Mesendoderm (in vitro differentiated cells): ENCODE measurements around the gene PAX6.

Experiments
- DNase-seq: peaks from one replicate; pipeline ENCODE4 v3.0.0; 2013
- H2AK5ac ChIP-seq: 2 replicates; pipeline ENCODE4 v1.6.1; 2013; ENCODE audit warnings: low read length, inconsistent platforms
- H2BK120ac ChIP-seq: 2 replicates; pipeline ENCODE4 v1.6.1; 2013; ENCODE audit warnings: low read depth, mild to moderate bottlenecking, low read length, moderate library complexity, mixed read lengths
- H2BK15ac ChIP-seq: replicated peaks from 2 replicates; pipeline ENCODE4 v1.6.1; 2013; ENCODE audit warnings: low read depth, mild to moderate bottlenecking, moderate library complexity
- H2BK5ac ChIP-seq: 2 replicates; pipeline ENCODE4 v1.6.1; 2013; ENCODE audit warnings: low read length, inconsistent platforms
- H3K18ac ChIP-seq: 2 replicates; pipeline ENCODE4 v1.6.1; 2013; ENCODE audit warnings: mild to moderate bottlenecking, low read length, mixed read lengths
- H3K23ac ChIP-seq: one replicate; pipeline ENCODE4 v1.6.1; 2013; ENCODE audit warnings: low read length
- H3K27ac ChIP-seq: 2 replicates; pipeline ENCODE4 v1.5.1; 2013; ENCODE audit warnings: low read depth, mild to moderate bottlenecking, inconsistent platforms, low read length, moderate library complexity
- H3K27me3 ChIP-seq: 2 replicates; pipeline ENCODE4 v1.6.1; 2013; ENCODE audit warnings: low read length, control low read depth, mild to moderate bottlenecking, inconsistent platforms; ENCODE audit not compliant: insufficient read depth, poor library complexity
- H3K36me3 ChIP-seq: 2 replicates; pipeline ENCODE4 v1.6.1; 2013; ENCODE audit warnings: low read length, inconsistent platforms; ENCODE audit not compliant: control insufficient read depth, insufficient read depth
- H3K4ac ChIP-seq: one replicate; pipeline ENCODE4 v1.6.1; 2013; ENCODE audit warnings: low read depth, mild to moderate bottlenecking, low read length, moderate library complexity
- H3K4me1 ChIP-seq: 2 replicates; pipeline ENCODE4 v1.6.1; 2013; ENCODE audit warnings: low read depth, low read length, inconsistent platforms; ENCODE audit not compliant: control insufficient read depth
- H3K4me2 ChIP-seq: 2 replicates; pipeline ENCODE4 v1.6.1; 2013; ENCODE audit warnings: low read length
- H3K4me3 ChIP-seq: 2 replicates; pipeline ENCODE4 v1.5.1; 2013; ENCODE audit warnings: mild to moderate bottlenecking, low read length
- H3K56ac ChIP-seq: one replicate; pipeline ENCODE4 v1.6.1; 2013; ENCODE audit warnings: low read length
- H3K79me1 ChIP-seq: 2 replicates; pipeline ENCODE4 v1.6.1; 2013; ENCODE audit warnings: low read length, inconsistent platforms
- H3K79me2 ChIP-seq: 2 replicates; pipeline ENCODE4 v1.6.1; 2013; ENCODE audit warnings: mild to moderate bottlenecking, low read length; ENCODE audit not compliant: control insufficient read depth, insufficient read depth
- H3K9ac ChIP-seq: 2 replicates; pipeline ENCODE4 v1.6.1; 2013; ENCODE audit warnings: low read length, inconsistent platforms
- H4K5ac ChIP-seq: one replicate; pipeline ENCODE4 v1.6.1; 2013; ENCODE audit warnings: low read length
- H4K8ac ChIP-seq: one replicate; pipeline ENCODE4 v1.6.1; 2013; ENCODE audit warnings: low read depth, mild to moderate bottlenecking, control low read depth, low read length, moderate library complexity
- WGBS: extraction: QIAGEN DNeasy Blood & Tissue Kit; methylation state at CpG from one replicate; pipeline ENCODE4 v1.1.7; 2013; ENCODE audit warnings: low lambda C conversion rate, missing lambda C conversion rate; ENCODE audit not compliant: insufficient coverage; ENCODE audit errors: extremely low coverage; 5-methylcytosine and 5-hydroxymethylcytosine counted together

PAX6 gene

GRCh38 chr11:31812383-31813381 lies 1.6 kb upstream of the PAX6 start:
- Histone ChIP-seq H3K79me1 (no peaks in the 10 kb centered on the region), H2AK5ac (no peak overlapping the region), H3K79me2 (no peaks in the 10 kb centered on the region), H2BK15ac (no peak overlapping the region), H4K5ac (no peak overlapping the region), H3K18ac (peak overlapping the region; percentile 12), H2BK120ac (no peak overlapping the region), H3K23ac (peak overlapping the region; percentile 71), H3K9ac (peak overlapping the region; percentile 2), H3K27me3 (peaks cover 78% of the 10 kb centered on the region), H3K27ac (no peak overlapping the region), H3K4me2 (peak overlapping the region; percentile 69), H3K4me3 (no peak overlapping the region), H2BK5ac (no peak overlapping the region), H4K8ac (no peak overlapping the region), H3K36me3 (no peaks in the 10 kb centered on the region), H3K4ac (no peak overlapping the region), H3K4me1 (peaks cover 8% of the 10 kb centered on the region), H3K56ac (peak overlapping the region; percentile 62)
- DNase-seq, result peak; percentile 59
- no CpG with 5 or more reads among the region's 63 CpGs for WGBS

GRCh38 chr11:31809857-31810778 lies 1.0 kb downstream of the PAX6 start:
- no peaks in the 10 kb centered on the region for H3K79me1 ChIP-seq
- peak overlapping the region; percentile 63 for H3K4me2 ChIP-seq
- H2BK120ac ChIP-seq, result no peak overlapping the region
- H3K27me3 ChIP-seq, result peaks cover 79% of the 10 kb centered on the region
- H3K4me1 ChIP-seq, result peaks cover 9% of the 10 kb centered on the region
- no peak overlapping the region for H3K27ac ChIP-seq
- no peak overlapping the region for H2AK5ac ChIP-seq
- H3K4ac ChIP-seq, result no peak overlapping the region
- peak overlapping the region; percentile 46 for H3K9ac ChIP-seq
- WGBS, result no CpG with 5 or more reads among the region's 91 CpGs
- H2BK15ac ChIP-seq, result no peak overlapping the region
- DNase-seq, result peak; percentile 74
- no peak overlapping the region for H3K18ac ChIP-seq
- H3K4me3 ChIP-seq, result no peak overlapping the region
- H2BK5ac ChIP-seq, result no peak overlapping the region
- no peak overlapping the region for H3K23ac ChIP-seq
- no peak overlapping the region for H4K5ac ChIP-seq
- no peaks in the 10 kb centered on the region for H3K79me2 ChIP-seq
- H3K56ac ChIP-seq, result peak overlapping the region; percentile 73
- H3K36me3 ChIP-seq, result no peaks in the 10 kb centered on the region
- H4K8ac ChIP-seq, result no peak overlapping the region

- H4K8ac ChIP-seq, result no peak overlapping the region
- H3K27ac ChIP-seq, result no peak overlapping the region
- H3K9ac ChIP-seq, result peak overlapping the region; percentile 46
- no peak overlapping the region for H4K5ac ChIP-seq
- no peak overlapping the region for H2AK5ac ChIP-seq
- no peak overlapping the region for H3K4me3 ChIP-seq
- H3K27me3 ChIP-seq, result peaks cover 80% of the 10 kb centered on the region
- H2BK120ac ChIP-seq, result no peak overlapping the region
- no peak overlapping the region for H3K18ac ChIP-seq
- no CpG with 5 or more reads among the region's 6 CpGs for WGBS
- H3K4me2 ChIP-seq, result no peak overlapping the region
- no peak overlapping the region for H3K4ac ChIP-seq
- H2BK5ac ChIP-seq, result no peak overlapping the region
- no peak overlapping the region for H3K23ac ChIP-seq
- peaks cover 9% of the 10 kb centered on the region for H3K4me1 ChIP-seq
- no peak for DNase-seq
- H3K56ac ChIP-seq, result no peak overlapping the region
- no peak overlapping the region for H2BK15ac ChIP-seq
- no peaks in the 10 kb centered on the region for H3K79me2 ChIP-seq
- H3K36me3 ChIP-seq, result no peaks in the 10 kb centered on the region
- H3K79me1 ChIP-seq, result no peaks in the 10 kb centered on the region
These were observed 1.6 kb downstream of the PAX6 start for GRCh38 chr11:31809541-31809856.

- H4K5ac ChIP-seq, result no peak overlapping the region
- H3K9ac ChIP-seq, result no peak overlapping the region
- WGBS, result no CpG with 5 or more reads among the region's 21 CpGs
- no peak overlapping the region for H3K56ac ChIP-seq
- H3K36me3 ChIP-seq, result no peaks in the 10 kb centered on the region
- H3K27me3 ChIP-seq, result peaks cover 80% of the 10 kb centered on the region
- H3K79me2 ChIP-seq, result no peaks in the 10 kb centered on the region
- H2BK5ac ChIP-seq, result no peak overlapping the region
- no peak overlapping the region for H3K4me2 ChIP-seq
- no peak overlapping the region for H4K8ac ChIP-seq
- no peak overlapping the region for H3K18ac ChIP-seq
- H3K79me1 ChIP-seq, result no peaks in the 10 kb centered on the region
- no peak overlapping the region for H3K4ac ChIP-seq
- no peak overlapping the region for H3K23ac ChIP-seq
- H2BK120ac ChIP-seq, result no peak overlapping the region
- H3K4me1 ChIP-seq, result peaks cover 9% of the 10 kb centered on the region
- H2BK15ac ChIP-seq, result no peak overlapping the region
- H2AK5ac ChIP-seq, result no peak overlapping the region
- no peak overlapping the region for H3K27ac ChIP-seq
- no peak overlapping the region for H3K4me3 ChIP-seq
- DNase-seq, result no peak
These were observed 2.2 kb downstream of the PAX6 start for GRCh38 chr11:31808721-31809540.

- Histone ChIP-seq H2BK120ac (no peak overlapping the region), H3K18ac (no peak overlapping the region), H3K36me3 (no peaks in the 10 kb centered on the region), H3K79me1 (no peaks in the 10 kb centered on the region), H3K9ac (no peak overlapping the region), H3K4me3 (no peak overlapping the region), H3K79me2 (no peaks in the 10 kb centered on the region), H2AK5ac (no peak overlapping the region), H3K4me1 (peaks cover 9% of the 10 kb centered on the region), H2BK15ac (no peak overlapping the region), H3K23ac (no peak overlapping the region), H2BK5ac (no peak overlapping the region), H4K8ac (no peak overlapping the region), H3K4ac (no peak overlapping the region), H3K56ac (peak overlapping the region; percentile 54), H3K27ac (no peak overlapping the region), H4K5ac (no peak overlapping the region), H3K4me2 (no peak overlapping the region), H3K27me3 (peaks cover 84% of the 10 kb centered on the region)
- WGBS, result no CpG with 5 or more reads among the region's 9 CpGs
- peak; percentile 17 for DNase-seq
These were observed 3.1 kb downstream of the PAX6 start for GRCh38 chr11:31807799-31808667.
